GM12874 (cell line): ENCODE measurements around the gene CXCL10.

Experiments used
- CTCF ChIP-seq: IDR thresholded peaks from 2 replicates; pipeline ENCODE4 v1.5.1; 2011; ENCODE audit warnings: low read depth, mild to moderate bottlenecking, control low read depth, low read length, moderate library complexity; ENCODE audit not compliant: insufficient read depth

The CXCL10 gene

GRCh38 chr4:76058888-76059426 lies 35.7 kb upstream of the CXCL10 start:
- TF ChIP-seq CTCF: no peak

GRCh38 chr4:76058302-76058701 lies 35.0 kb upstream of the CXCL10 start:
- no peak for TF ChIP-seq CTCF

GRCh38 chr4:76055421-76055820 lies 32.1 kb upstream of the CXCL10 start:
- TF ChIP-seq CTCF: no peak

- no peak for TF ChIP-seq CTCF
Observed at GRCh38 chr4:76055016-76055415, 31.7 kb upstream of the CXCL10 start.

- TF ChIP-seq CTCF: no peak
Observed at GRCh38 chr4:76053730-76054129, 30.4 kb upstream of the CXCL10 start.

- TF ChIP-seq CTCF: no peak
Observed at GRCh38 chr4:76036855-76037254, 13.6 kb upstream of the CXCL10 start.

- no peak for TF ChIP-seq CTCF
Observed at GRCh38 chr4:76035799-76036380, 12.6 kb upstream of the CXCL10 start, which contains the start of gene CXCL11. TSS of gene CXCL11 (minus strand) at chr4:76036070. CDS start at chr4:76035987, 83 bp downstream.
